SK-N-SH (cell line): Measurements from ENCODE around the gene ADCY1.

Experiments used
- CTCF ChIP-seq: fragments of 200-600 bp; sonication (generic); IDR thresholded peaks from 2 replicates; pipeline ENCODE4 v1.6.1; 2017; ENCODE audit warnings: antibody characterized with exemption, mild to moderate bottlenecking, moderate library complexity
- FOXJ3 ChIP-seq: sonication (generic); formaldehyde crosslinking; IDR thresholded peaks from 2 replicates; pipeline ENCODE4 v1.5.1; 2020; ENCODE audit warnings: mild to moderate bottlenecking, missing genetic modification reagents
- GABPA ChIP-seq: IDR thresholded peaks from 2 replicates; pipeline ENCODE4 v1.4.0; 2012; ENCODE audit warnings: low read depth, mild to moderate bottlenecking
- MXI1 ChIP-seq: IDR thresholded peaks from 2 replicates; pipeline ENCODE4 v1.6.1; 2012; ENCODE audit warnings: mild to moderate bottlenecking, low read depth, low read length, improper control_type of control experiment
- NRF1 ChIP-seq: IDR thresholded peaks from 2 replicates; pipeline ENCODE4 v1.6.1; 2012; ENCODE audit warnings: low read depth, mild to moderate bottlenecking, low read length
- POLR2AphosphoS5 ChIP-seq: IDR thresholded peaks from 2 replicates; pipeline ENCODE4 v1.6.1; 2012; ENCODE audit warnings: low read depth, low read length
- RAD21 ChIP-seq: IDR thresholded peaks from 2 replicates; pipeline ENCODE4 v1.6.1; 2012; ENCODE audit warnings: mild to moderate bottlenecking, low read length
- REST ChIP-seq: IDR thresholded peaks from 2 replicates; pipeline ENCODE4 v1.6.1; 2012; ENCODE audit warnings: mild to moderate bottlenecking, low read depth, low read length, moderate library complexity
- RFX5 ChIP-seq: IDR thresholded peaks from 2 replicates; pipeline ENCODE4 v1.6.1; 2012; ENCODE audit warnings: mild to moderate bottlenecking, improper control_type of control experiment, low read length
- TAF1 ChIP-seq: IDR thresholded peaks from 2 replicates; pipeline ENCODE4 v1.6.1; 2012; ENCODE audit warnings: low read depth, mild to moderate bottlenecking, low read length, moderate library complexity, borderline replicate concordance
- USF2 ChIP-seq: fragments of 150-350 bp; IDR thresholded peaks from 2 replicates; pipeline ENCODE4 v1.6.1; 2017; ENCODE audit warnings: antibody characterized with exemption, low read length, low read depth, borderline replicate concordance
- TF ChIP-seq, protein P1 (sequence below): IDR thresholded peaks from 2 replicates; pipeline ENCODE4 v1.4.0; 2012; ENCODE audit warnings: low read depth

- TF ChIP-seq CTCF (no peak), USF2 (no peak), NRF1 (no peak), MXI1 (no peak), REST (no peak), RAD21 (no peak), POLR2AphosphoS5 (no peak), TAF1 (no peak), GABPA (no peak), FOXJ3 (CRISPR knock-in tag) (no peak), RFX5 (no peak)
- TF ChIP-seq, protein P1, sequence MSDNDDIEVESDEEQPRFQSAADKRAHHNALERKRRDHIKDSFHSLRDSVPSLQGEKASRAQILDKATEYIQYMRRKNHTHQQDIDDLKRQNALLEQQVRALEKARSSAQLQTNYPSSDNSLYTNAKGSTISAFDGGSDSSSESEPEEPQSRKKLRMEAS, result no peak
Measured at GRCh38 chr7:45657890-45658715, 83.9 kb downstream of the ADCY1 start.
